ENCODE measurements around the gene CCDC192. TPM values are rescaled to one million over a fixed set of nuclear protein-coding genes. Genes with fewer than 3 reads are reported as not detected.

Gene CCDC192
- total and polyA plus RNA-seq, 4 donors: 0.50 to 1.6 (median 1.0) TPM

GRCh38 chr5:127916885-127917573 lies 213.8 kb downstream of the CCDC192 start:
- Histone ChIP-seq H3K36me3 (ENCODE audit: control insufficient read depth, insufficient read depth, low read length) (no peaks in the 10 kb centered on the region), H3K27me3 (ENCODE audit: control insufficient read depth, insufficient read depth, low read length) (no peaks in the 10 kb centered on the region), H3K4me3 (ENCODE audit: low read depth, low read length) (no peak overlapping the region), H3K4me1 (ENCODE audit: control insufficient read depth, insufficient read depth, low read length) (no peaks in the 10 kb centered on the region), H3K27ac (ENCODE audit: low read depth, low read length) (no peak overlapping the region), H3K9me3 (ENCODE audit: control insufficient read depth, insufficient read depth, low read length) (no peaks in the 10 kb centered on the region)
- no peak for DNase-seq (ENCODE audit: low read depth in 4 of 6, low spot score in 6 of 6)
- WGBS (ENCODE audit: insufficient coverage): 93% methylated on average over 2 of the region's 3 CpGs

- no peaks in the 10 kb centered on the region for H3K9me3 ChIP-seq (ENCODE audit: control insufficient read depth, insufficient read depth, low read length)
- DNase-seq (ENCODE audit: low read depth in 4 of 6, low spot score in 6 of 6): no peak
- WGBS (ENCODE audit: insufficient coverage): 85% methylated on average over 3 of the region's 5 CpGs
- H3K4me1 ChIP-seq (ENCODE audit: control insufficient read depth, insufficient read depth, low read length): no peaks in the 10 kb centered on the region
- no peaks in the 10 kb centered on the region for H3K36me3 ChIP-seq (ENCODE audit: control insufficient read depth, insufficient read depth, low read length)
- no peak overlapping the region for H3K4me3 ChIP-seq (ENCODE audit: low read depth, low read length)
- H3K27ac ChIP-seq (ENCODE audit: low read depth, low read length): no peak overlapping the region
- H3K27me3 ChIP-seq (ENCODE audit: control insufficient read depth, insufficient read depth, low read length): no peaks in the 10 kb centered on the region
These were observed 216.0 kb downstream of the CCDC192 start for GRCh38 chr5:127919006-127919796.

- no peaks in the 10 kb centered on the region for H3K27me3 ChIP-seq (ENCODE audit: control insufficient read depth, insufficient read depth, low read length)
- no peak overlapping the region for H3K27ac ChIP-seq (ENCODE audit: low read depth, low read length)
- no peaks in the 10 kb centered on the region for H3K36me3 ChIP-seq (ENCODE audit: control insufficient read depth, insufficient read depth, low read length)
- no peak overlapping the region for H3K4me3 ChIP-seq (ENCODE audit: low read depth, low read length)
- H3K9me3 ChIP-seq (ENCODE audit: control insufficient read depth, insufficient read depth, low read length): no peaks in the 10 kb centered on the region
- no peaks in the 10 kb centered on the region for H3K4me1 ChIP-seq (ENCODE audit: control insufficient read depth, insufficient read depth, low read length)
- no peak for DNase-seq (ENCODE audit: low read depth in 4 of 6, low spot score in 6 of 6)
These were observed 216.6 kb downstream of the CCDC192 start for GRCh38 chr5:127919818-127920217.

GRCh38 chr5:127920936-127921335 lies 217.7 kb downstream of the CCDC192 start:
- H3K27me3 ChIP-seq (ENCODE audit: control insufficient read depth, insufficient read depth, low read length): no peaks in the 10 kb centered on the region
- H3K4me3 ChIP-seq (ENCODE audit: low read depth, low read length): no peak overlapping the region
- no peaks in the 10 kb centered on the region for H3K4me1 ChIP-seq (ENCODE audit: control insufficient read depth, insufficient read depth, low read length)
- DNase-seq (ENCODE audit: low read depth in 4 of 6, low spot score in 6 of 6): no peak
- H3K36me3 ChIP-seq (ENCODE audit: control insufficient read depth, insufficient read depth, low read length): no peaks in the 10 kb centered on the region
- H3K27ac ChIP-seq (ENCODE audit: low read depth, low read length): no peak overlapping the region
- no peaks in the 10 kb centered on the region for H3K9me3 ChIP-seq (ENCODE audit: control insufficient read depth, insufficient read depth, low read length)

- Histone ChIP-seq H3K4me1 (ENCODE audit: control insufficient read depth, insufficient read depth, low read length) (no peaks in the 10 kb centered on the region), H3K27ac (ENCODE audit: low read depth, low read length) (no peak overlapping the region), H3K36me3 (ENCODE audit: control insufficient read depth, insufficient read depth, low read length) (no peaks in the 10 kb centered on the region), H3K9me3 (ENCODE audit: control insufficient read depth, insufficient read depth, low read length) (no peaks in the 10 kb centered on the region), H3K4me3 (ENCODE audit: low read depth, low read length) (no peak overlapping the region), H3K27me3 (ENCODE audit: control insufficient read depth, insufficient read depth, low read length) (no peaks in the 10 kb centered on the region)
- no peak for DNase-seq (ENCODE audit: low read depth in 4 of 6, low spot score in 6 of 6)
- WGBS (ENCODE audit: insufficient coverage): no CpG with 5 or more reads among the region's 2 CpGs
These were observed 219.4 kb downstream of the CCDC192 start for GRCh38 chr5:127922603-127923002.

GRCh38 chr5:127923804-127924570 lies 220.8 kb downstream of the CCDC192 start:
- H3K27ac ChIP-seq (ENCODE audit: low read depth, low read length): no peak overlapping the region
- H3K9me3 ChIP-seq (ENCODE audit: control insufficient read depth, insufficient read depth, low read length): no peaks in the 10 kb centered on the region
- H3K4me1 ChIP-seq (ENCODE audit: control insufficient read depth, insufficient read depth, low read length): no peaks in the 10 kb centered on the region
- no peak for DNase-seq (ENCODE audit: low read depth in 4 of 6, low spot score in 6 of 6)
- 44% methylated on average over 1 of the region's 2 CpGs for WGBS (ENCODE audit: insufficient coverage)
- no peak overlapping the region for H3K4me3 ChIP-seq (ENCODE audit: low read depth, low read length)
- H3K36me3 ChIP-seq (ENCODE audit: control insufficient read depth, insufficient read depth, low read length): no peaks in the 10 kb centered on the region
- no peaks in the 10 kb centered on the region for H3K27me3 ChIP-seq (ENCODE audit: control insufficient read depth, insufficient read depth, low read length)

- Histone ChIP-seq H3K27ac (ENCODE audit: low read depth, low read length) (no peak overlapping the region), H3K4me1 (ENCODE audit: control insufficient read depth, insufficient read depth, low read length) (no peaks in the 10 kb centered on the region), H3K36me3 (ENCODE audit: control insufficient read depth, insufficient read depth, low read length) (no peaks in the 10 kb centered on the region), H3K9me3 (ENCODE audit: control insufficient read depth, insufficient read depth, low read length) (no peaks in the 10 kb centered on the region), H3K4me3 (ENCODE audit: low read depth, low read length) (no peak overlapping the region), H3K27me3 (ENCODE audit: control insufficient read depth, insufficient read depth, low read length) (no peaks in the 10 kb centered on the region)
- DNase-seq (ENCODE audit: low read depth in 4 of 6, low spot score in 6 of 6): no peak
- WGBS (ENCODE audit: insufficient coverage): no CpG with 5 or more reads among the region's 1 CpG
These were observed 221.4 kb downstream of the CCDC192 start for GRCh38 chr5:127924606-127925005.

- Histone ChIP-seq H3K4me1 (ENCODE audit: control insufficient read depth, insufficient read depth, low read length) (no peaks in the 10 kb centered on the region), H3K9me3 (ENCODE audit: control insufficient read depth, insufficient read depth, low read length) (no peaks in the 10 kb centered on the region), H3K4me3 (ENCODE audit: low read depth, low read length) (no peak overlapping the region), H3K27me3 (ENCODE audit: control insufficient read depth, insufficient read depth, low read length) (no peaks in the 10 kb centered on the region), H3K27ac (ENCODE audit: low read depth, low read length) (no peak overlapping the region), H3K36me3 (ENCODE audit: control insufficient read depth, insufficient read depth, low read length) (no peaks in the 10 kb centered on the region)
- 37% methylated on average over 3 of the region's 4 CpGs for WGBS (ENCODE audit: insufficient coverage)
- DNase-seq (ENCODE audit: low read depth in 4 of 6, low spot score in 6 of 6): peak in 2 of 6 donors; percentile 9 to 23
These were observed 222.7 kb downstream of the CCDC192 start for GRCh38 chr5:127925916-127926315.

- Histone ChIP-seq H3K4me1 (ENCODE audit: control insufficient read depth, insufficient read depth, low read length) (no peaks in the 10 kb centered on the region), H3K27ac (ENCODE audit: low read depth, low read length) (no peak overlapping the region), H3K27me3 (ENCODE audit: control insufficient read depth, insufficient read depth, low read length) (no peaks in the 10 kb centered on the region), H3K36me3 (ENCODE audit: control insufficient read depth, insufficient read depth, low read length) (no peaks in the 10 kb centered on the region), H3K4me3 (ENCODE audit: low read depth, low read length) (no peak overlapping the region), H3K9me3 (ENCODE audit: control insufficient read depth, insufficient read depth, low read length) (no peaks in the 10 kb centered on the region)
- WGBS (ENCODE audit: insufficient coverage): 100% methylated on average over 2 of the region's 3 CpGs
- DNase-seq (ENCODE audit: low read depth in 4 of 6, low spot score in 6 of 6): no peak
These were observed 223.8 kb downstream of the CCDC192 start for GRCh38 chr5:127926974-127927373.
